Stimulated activated CD4-positive, alpha-beta T cell treated with anti-CD3 and anti-CD28 coated beads, TNF-alpha, amount 100 ng/mL, for 4 hours (primary cell): ENCODE measurements around the gene AP2A2.

Source experiments
- DNase-seq, 3 experiments: peaks; one replicate each; pipeline ENCODE4 v3.0.0-alpha.2; 2020; ENCODE audit warnings: low read depth in 3 of 3

AP2A2 gene

GRCh38 chr11:1057806-1058205, 132.1 kb downstream of the AP2A2 start:
- no peak for DNase-seq

- no peak for DNase-seq
Measured at GRCh38 chr11:1059759-1060158, 134.1 kb downstream of the AP2A2 start.

GRCh38 chr11:1060410-1060809, 134.7 kb downstream of the AP2A2 start:
- DNase-seq: no peak

GRCh38 chr11:1060852-1061616, 135.4 kb downstream of the AP2A2 start:
- no peak for DNase-seq
